Choroid plexus epithelial cell (primary cell): ENCODE data around the gene PJVK.
"Not testable (repeated sequence)": the region's sequence is repeated elsewhere in the genome, so short reads cannot be mapped to it uniquely, and the experiment has no call there.

Experiments
- DNase-seq: peaks from one replicate; pipeline ENCODE4 v3.0.0-alpha.2; 2010; ENCODE audit warnings: low read depth
- H3K4me3 ChIP-seq: 2 replicates; pipeline ENCODE4 v1.5.1; 2011; ENCODE audit warnings: low read depth, mild to moderate bottlenecking, control low read depth, low read length, moderate library complexity
- TF ChIP-seq, protein P1 (sequence below): conservative IDR thresholded peaks from 2 replicates; pipeline ENCODE4 v1.5.1; 2011; ENCODE audit warnings: low read depth, mild to moderate bottlenecking, control low read depth, inconsistent platforms, low read length, moderate library complexity

PJVK gene

DNA sequence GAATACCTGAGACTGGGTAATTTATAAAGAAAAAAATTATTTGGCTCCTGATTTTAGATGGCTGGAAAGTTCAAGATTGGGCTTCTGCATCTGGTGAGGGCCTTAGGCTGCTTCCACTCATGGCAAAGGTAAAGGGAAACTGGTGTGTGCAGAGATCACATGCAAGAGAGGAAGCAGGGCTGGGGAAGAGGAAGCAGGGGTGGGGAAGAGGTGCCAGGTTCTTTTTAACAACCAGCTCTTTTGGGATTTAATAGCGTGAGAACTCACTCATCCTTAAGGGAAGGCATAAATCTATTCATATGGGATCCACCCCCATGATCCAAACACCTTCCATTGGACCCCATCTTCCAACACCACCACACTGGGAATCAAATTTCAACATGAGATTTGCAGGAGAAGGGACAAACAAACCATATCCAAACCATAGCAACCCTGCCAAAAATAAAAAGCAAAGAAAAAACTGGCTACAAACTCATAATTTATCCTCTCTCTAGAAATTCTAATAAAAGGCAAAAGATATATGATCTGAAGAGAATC, 30.6 kb upstream of the PJVK start:
- no peak overlapping the region for H3K4me3 ChIP-seq
- no peak for DNase-seq
- TF ChIP-seq, protein P1, sequence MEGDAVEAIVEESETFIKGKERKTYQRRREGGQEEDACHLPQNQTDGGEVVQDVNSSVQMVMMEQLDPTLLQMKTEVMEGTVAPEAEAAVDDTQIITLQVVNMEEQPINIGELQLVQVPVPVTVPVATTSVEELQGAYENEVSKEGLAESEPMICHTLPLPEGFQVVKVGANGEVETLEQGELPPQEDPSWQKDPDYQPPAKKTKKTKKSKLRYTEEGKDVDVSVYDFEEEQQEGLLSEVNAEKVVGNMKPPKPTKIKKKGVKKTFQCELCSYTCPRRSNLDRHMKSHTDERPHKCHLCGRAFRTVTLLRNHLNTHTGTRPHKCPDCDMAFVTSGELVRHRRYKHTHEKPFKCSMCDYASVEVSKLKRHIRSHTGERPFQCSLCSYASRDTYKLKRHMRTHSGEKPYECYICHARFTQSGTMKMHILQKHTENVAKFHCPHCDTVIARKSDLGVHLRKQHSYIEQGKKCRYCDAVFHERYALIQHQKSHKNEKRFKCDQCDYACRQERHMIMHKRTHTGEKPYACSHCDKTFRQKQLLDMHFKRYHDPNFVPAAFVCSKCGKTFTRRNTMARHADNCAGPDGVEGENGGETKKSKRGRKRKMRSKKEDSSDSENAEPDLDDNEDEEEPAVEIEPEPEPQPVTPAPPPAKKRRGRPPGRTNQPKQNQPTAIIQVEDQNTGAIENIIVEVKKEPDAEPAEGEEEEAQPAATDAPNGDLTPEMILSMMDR: no peak

DNA sequence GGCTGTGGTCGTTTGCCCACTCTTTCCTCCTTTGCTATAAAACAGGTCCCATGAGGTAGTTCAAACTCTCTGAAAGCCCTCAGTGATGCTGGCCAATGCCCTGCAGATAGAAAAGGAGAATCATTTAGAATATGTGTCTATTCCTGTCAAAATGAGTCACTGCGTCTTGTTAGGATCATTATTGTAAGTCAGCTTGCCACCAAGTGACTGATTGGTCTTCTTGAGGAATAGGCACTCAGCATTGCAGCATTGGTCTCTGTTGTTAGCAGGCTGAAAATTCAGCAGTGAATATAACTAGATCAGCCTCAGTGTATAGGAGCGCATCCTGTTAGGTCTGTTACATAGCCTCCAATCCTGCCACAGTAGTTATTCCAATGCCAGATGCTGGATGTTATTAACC, 29.1 kb upstream of the PJVK start:
- no peak overlapping the region for H3K4me3 ChIP-seq
- no peak for DNase-seq
- TF ChIP-seq, protein P1: no peak

- not testable (repeated sequence) for DNase-seq, H3K4me3 ChIP-seq
Observed at GRCh38 chr2:178423746-178424145, 27.4 kb upstream of the PJVK start.

GRCh38 chr2:178425255-178425827, 25.8 kb upstream of the PJVK start:
- no peak overlapping the region for H3K4me3 ChIP-seq
- no peak for DNase-seq
- TF ChIP-seq, protein P1: no peak

- no peak overlapping the region for H3K4me3 ChIP-seq
- peak; percentile 40 for DNase-seq
- TF ChIP-seq, protein P1: no peak
Observed at GRCh38 chr2:178426388-178426787, 24.8 kb upstream of the PJVK start.

- no peak for DNase-seq
- no peak overlapping the region for H3K4me3 ChIP-seq
- TF ChIP-seq, protein P1: no peak
Observed at GRCh38 chr2:178427458-178427857, 23.7 kb upstream of the PJVK start.

- TF ChIP-seq, protein P1: no peak
- H3K4me3 ChIP-seq: no peak overlapping the region
- no peak for DNase-seq
Observed at GRCh38 chr2:178428396-178428806, 22.8 kb upstream of the PJVK start.

GRCh38 chr2:178429336-178429735, 21.8 kb upstream of the PJVK start:
- TF ChIP-seq, protein P1: no peak
- DNase-seq: no peak
- no peak overlapping the region for H3K4me3 ChIP-seq
